Measurements from ENCODE around the gene UNKL.
A peak's percentile ranks its signal among the peaks of the same experiment; 100 is the strongest.

The UNKL gene

DNA sequence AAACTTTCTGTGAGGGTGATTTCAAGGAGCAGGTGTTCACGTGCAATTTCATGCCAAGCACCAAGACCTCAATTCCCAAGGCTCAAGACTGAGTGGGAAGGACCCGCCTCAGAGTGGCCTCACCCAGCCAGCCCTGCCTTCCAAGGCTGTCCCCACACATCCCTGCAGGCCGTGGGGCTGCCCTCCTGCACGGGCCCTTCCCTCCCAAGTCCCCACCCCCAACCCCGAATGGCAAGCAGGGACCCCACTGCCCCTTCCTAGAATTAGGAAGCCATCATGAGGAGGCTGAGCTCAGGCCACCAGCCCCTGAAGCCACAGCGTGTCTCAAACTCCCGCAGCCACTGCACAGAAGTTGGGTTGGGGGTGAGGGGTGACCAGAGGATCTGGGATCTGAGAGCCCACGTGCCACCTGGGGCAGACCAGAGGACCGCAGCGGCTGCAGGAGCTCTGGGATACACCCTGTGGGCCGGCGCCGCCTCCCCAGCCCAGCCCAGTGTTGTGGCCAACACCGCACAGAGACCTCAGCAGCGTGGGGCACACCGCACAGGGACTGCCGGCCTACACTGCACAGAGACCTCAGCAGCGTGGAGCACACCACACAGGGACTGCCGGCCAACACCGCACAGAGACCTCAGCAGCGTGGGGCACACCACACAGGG, 42.1 kb downstream of the UNKL start:
- no peak for DNase-seq

DNA sequence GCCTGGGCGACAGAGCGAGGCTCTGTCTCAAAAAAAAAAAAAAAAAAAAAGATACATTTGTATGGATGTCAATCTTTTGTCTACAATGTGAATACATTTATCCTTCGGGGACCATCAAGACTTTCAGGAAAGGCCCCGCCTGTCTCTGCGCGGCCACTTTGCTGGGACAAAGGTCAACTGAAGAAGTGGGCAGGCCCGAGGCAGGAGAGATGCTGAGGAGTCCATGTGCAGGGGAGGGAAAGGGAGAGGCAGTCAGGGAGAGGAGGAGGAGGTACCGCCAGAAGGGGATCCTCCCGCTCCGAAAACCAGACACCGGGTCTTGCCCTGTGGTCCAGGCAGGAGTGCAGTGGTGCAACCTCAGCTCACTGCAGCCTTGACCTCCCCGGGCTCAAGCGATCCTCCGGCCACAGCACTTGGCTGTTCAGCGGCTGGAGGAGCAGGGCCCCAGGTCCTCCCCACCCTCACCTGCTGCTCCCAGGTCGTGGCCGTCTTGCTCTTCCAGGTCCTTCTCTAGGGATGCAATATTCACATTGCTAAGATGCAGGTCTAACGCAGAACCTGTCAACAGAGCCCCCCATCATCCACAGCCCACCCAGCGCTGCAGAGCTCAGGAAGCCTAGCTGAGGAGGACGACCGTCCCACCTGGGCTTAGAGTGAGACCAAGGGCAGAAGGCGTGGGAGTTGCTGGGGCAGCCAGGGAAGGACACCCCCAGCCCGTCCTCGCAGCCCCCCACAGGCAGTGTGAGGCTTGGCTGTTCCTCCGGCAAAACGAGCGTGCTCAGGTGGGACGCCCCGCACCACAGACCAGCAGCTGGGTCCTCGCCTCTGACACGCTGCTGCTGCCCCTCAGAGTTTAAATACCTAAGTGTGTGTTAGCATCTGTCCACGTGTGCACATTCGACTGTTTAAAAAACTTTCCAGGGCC, 43.2 kb downstream of the UNKL start:
- DNase-seq, result no peak

DNA sequence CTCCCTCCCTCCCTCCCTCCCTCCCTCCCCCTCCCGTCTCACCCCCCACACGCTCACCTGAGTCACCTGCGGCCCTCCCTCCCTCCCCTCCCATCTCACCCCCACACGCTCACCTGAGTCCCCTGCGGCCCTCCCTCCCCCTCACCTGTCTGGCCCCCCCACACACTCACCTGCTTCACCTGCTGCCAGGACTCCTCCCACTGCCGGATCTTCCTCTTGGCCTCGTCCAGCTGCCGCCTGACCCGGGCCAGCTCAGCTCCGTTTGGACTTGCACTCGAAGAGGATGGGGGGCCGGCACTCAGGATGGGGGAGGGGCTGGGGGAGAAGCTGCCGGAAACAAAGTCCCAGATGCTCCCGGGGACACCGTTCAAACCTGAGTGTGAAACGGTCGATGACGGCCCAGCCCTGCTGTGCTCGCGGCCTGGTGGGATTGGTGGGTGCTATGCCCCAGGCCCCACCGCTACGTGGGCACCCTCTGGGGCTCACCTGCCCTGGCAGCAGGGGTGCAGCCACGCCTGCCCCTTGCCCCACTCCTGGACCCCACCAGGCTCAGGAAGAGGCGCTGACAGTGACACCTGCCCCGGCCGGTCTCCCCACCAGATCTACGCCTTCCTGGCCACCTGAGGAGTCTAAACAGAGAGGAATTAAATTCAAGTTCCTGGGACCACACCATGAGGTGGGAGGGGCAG, 46.9 kb downstream of the UNKL start:
- no peak for DNase-seq

DNA sequence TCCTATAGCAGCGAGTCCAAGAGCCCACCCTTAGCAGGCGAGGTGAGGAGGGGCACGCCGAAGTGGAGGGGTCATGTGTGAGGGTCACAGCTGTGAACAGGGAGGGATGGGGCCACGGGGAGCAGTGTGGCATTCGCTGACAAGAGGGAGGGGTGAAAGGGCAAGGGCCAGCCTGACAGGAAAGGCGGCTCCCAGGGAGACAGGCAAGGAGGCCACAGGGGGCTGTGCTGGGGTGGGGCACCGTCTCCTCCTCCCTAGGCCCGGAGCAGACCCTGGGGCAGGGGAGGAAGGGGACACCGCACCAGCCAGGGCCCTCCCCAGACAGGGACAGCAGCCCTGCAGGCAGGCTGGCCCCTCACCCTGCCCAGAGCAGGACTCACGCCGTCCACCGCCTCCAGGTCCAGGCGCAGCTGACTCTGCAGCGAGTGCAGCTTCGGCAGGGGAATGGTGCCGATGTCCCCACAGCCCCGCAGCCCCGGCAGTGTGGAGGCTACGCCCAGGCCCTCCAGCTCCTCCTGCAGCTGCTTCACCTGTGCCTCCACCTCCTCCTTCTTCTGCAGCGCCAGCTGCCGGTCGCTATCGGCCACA, 47.7 kb downstream of the UNKL start:
- DNase-seq, result no peak

DNA sequence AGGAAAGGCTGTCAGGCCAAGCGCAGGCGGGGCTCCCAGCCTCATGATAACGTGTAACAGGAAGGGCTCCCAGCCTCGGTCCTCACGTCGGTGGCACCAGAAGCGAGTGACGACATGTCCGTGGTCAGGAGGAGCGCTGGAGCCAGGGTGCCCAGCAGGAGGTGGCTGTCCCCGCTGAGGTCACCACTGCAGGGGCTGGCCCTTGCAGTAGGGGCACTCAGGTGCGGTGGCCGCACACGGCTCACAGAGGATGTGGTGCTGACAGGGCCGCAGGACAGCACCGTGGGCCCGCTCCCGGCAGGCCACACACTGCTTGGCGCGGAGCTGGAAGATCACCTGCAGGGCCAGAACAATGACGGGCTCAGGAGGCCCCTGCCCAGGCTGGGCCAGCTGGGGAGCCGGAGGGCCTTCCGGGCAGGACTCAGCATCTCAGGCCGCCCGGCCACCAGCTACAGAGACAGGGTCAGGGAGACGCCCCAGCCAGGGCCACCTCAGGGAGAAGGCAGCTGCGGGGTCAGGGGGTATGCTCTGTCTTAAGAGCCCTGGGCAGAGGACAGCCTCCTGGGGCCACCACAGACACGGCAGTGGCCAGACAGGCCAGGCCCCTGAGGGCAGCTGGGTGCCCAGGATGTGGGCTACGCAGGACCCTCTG, 48.3 kb downstream of the UNKL start:
- DNase-seq, result no peak

DNA sequence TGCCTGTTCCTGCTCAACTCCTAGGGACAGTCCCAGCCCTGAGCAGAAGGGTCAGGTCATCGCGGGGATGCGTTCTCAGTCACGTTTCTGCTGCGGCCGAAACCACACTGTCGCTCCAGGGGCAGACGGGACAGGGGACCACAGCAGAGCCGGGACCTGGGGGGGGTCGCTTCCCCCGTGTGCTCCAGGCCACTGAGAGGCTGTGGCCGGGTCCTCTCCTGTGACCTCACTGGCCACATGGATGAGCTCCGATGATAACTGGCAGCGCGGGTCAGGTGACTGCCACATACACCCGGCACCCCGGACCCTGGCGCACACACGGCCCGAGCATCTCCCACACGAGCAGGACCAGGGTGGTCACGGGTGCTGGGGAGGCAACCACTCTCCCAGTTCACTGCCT, 50.0 kb downstream of the UNKL start:
- no peak for DNase-seq

DNA sequence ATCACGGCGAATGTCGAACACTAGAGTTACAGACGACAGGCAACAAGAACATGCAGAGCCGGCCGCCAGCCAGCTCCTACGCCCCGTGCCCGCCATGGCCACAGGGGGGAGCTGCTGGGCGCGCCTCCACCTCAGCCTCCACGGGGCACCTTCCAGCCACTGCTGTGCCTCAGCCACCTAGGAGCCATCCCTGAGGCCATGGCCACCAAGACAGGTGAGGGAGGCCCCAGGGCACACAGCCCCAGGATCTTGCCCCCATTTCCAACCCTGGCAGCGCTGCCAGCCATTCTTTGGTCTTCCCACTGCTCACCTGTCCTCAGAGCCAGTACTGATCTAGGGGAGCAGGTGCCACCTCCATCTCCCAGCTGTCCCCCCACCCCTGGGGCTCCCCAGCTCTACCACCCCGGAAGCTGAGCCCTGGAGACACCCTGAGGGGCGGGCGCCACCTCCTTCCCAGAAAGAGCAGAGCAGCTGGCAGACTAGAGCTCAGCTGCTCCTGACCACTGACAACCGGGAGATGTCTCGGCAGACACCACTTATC, 50.9 kb downstream of the UNKL start:
- peak; percentile 54 for DNase-seq

DNA sequence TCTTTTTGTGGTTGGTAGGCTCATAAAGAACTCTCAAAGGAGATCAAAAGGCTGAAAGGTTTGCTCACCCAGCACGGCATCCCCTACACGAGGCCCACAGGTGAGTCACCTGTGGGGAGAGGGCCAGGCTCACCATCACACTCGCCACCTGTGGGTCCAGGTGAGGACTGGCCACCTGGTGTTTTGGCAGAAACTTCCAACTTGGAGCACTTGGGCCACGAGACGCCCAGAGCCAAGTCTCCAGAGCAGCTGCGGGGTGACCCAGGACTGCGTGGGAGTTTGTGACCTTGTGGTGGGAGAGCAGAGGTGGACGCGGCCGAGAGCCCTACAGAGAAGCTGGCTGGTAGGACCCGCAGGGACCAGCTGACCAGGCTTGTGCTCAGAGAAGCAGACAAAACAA, 51.7 kb downstream of the UNKL start:
- DNase-seq, result no peak

DNA sequence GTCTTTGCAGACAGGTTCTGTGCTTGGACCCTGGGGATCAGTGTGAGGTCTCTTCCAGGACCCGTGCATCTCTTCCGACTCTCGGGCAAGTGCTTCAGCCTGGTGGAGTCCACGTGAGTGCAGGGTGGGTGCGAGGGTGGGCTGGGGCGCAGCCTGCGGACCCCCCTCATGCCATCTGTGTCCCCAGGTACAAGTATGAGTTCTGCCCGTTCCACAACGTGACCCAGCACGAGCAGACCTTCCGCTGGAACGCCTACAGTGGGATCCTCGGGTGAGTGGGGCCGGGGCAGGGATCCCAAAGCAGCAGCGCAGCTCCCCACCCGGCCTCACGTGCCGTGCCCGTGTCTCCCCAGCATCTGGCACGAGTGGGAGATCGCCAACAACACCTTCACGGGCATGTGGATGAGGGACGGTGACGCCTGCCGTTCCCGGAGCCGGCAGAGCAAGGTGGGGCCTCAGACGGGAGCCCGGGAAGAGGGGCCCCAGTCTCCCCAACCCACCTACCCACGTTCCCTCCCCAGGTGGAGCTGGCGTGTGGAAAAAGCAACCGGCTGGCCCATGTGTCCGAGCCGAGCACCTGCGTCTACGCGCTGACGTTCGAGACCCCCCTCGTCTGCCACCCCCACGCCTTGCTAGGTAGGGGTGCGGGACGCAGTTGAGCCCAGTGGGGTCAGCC, 52.7 kb downstream of the UNKL start:
- no peak for DNase-seq

DNA sequence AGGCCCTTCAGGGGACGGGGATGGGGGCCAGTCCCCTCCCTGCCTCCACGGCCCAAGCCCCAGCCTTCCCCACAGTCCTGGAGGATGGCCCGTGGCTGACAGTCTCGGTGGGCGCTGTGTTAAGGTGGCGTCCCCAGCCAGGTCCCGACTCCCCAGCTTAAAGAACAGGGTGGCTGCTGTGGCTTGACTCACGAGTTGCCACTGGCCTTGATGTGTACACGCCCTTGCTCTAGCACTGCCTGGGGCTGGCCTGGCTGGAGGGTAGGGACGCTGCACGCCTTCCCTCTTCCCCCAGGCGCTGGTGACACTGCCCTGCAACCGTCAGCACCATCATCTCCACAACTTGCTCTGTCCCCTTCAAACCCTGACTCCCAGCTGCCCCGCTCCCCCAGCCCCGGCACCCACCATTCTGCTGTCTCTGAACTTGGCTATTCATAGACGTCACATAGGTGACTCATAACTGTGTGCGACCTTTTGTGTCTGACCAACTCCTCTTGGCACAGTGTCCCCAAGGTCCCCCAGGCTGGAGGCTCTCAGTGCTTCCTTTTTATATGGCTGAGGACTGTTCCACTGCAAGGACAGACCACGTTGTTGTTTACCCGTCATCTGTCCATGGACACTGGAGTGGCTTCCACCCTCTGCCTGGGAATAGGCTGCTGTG, 56.5 kb downstream of the UNKL start:
- DNase-seq, result peak; percentile 28

DNA sequence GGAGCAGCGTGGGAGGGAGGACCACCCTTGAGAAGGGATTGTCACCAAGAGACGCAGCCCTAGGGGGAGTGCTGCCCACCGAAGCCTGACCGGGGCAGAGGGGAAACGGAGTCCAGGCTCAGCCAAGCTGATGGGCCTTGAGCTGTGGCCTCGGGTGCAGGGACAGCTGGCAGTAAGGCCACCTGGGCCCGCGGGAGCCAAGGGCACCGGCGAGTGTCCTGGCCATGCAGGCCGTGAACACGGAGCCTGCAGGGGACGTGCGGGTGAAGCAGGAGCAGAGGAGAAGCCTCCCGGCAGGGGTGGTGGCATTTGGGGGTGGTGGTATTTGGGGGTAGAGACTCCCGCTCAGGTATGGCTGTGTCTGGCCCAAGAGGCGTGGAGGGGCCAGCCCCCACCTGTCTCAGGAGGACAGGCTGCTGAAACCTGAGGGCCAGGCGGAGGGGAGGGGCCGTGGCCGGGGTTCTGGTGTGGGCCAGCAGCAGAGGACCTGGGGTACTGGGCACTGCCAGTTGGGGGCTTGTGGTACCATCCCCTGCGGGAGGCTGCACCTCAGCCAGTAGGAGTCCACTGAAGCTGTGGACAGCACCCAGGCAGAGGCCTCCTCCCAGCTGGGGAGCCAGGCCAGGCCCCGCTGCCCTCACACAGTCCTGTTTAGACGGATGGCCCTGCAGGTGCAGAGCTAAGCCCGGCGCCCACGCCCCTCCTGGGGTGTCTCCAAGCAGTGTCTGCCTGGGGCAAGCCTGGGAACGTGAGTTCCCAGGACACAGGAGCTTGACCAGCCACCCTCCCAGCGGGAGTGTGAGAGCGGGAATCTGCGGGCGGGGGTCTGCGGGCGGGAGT, 58.2 kb downstream of the UNKL start:
- no peak for DNase-seq

DNA sequence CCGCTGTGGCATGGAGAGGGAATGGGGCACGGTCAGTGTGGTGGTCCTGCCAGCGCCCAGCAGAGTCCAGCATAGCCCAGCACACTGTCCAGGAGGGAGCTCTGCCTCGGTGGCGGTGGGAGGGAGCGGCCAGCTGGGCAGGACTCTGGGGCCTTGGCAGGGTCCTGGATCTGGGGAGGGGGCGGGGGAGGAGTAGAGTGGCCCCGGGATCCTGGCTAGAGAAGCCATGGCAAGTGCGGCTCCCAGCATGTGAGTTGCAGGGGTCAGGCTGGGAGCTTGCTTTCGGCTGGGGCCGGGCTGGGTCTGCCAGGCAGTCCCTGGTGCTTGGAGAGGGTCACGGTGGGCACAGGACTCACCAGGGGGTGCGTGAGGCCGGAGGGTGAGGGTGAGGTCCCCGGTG, 58.9 kb downstream of the UNKL start:
- no peak for DNase-seq

DNA sequence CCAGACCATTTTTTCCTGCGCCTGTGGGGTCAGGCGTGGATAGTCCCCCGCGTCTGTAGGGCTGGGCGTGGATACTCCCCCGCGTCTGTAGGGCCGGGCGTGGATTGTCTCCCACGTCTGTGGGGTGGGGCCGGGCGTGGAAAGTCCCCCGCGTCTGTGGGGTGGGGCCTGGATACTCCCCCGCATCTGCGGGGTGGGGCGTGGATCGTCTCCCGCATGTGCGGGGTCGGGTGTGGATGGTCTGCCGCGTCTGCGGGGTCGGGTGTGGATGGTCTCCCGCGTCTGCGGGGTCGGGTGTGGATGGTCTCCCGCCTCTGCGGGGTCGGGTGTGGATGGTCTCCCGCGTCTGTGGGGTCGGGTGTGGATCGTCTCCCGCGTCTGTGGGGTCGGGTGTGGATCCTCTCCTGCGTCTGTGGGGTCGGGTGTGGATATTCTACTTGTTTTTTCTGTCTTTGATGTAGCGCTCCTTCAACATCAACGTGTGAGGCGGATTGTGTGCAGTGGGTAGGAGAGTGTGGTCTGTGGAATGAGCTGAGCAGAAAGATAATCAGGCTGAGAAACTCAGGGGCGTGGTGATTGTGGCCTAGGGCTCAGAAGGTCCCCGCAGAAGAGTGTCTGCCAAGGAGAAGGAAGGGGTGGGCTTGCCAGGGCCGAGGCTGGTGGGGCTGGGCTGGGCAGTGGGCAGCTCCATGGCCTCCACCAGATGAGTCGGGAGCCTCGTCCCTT, 59.5 kb downstream of the UNKL start:
- no peak for DNase-seq

DNA sequence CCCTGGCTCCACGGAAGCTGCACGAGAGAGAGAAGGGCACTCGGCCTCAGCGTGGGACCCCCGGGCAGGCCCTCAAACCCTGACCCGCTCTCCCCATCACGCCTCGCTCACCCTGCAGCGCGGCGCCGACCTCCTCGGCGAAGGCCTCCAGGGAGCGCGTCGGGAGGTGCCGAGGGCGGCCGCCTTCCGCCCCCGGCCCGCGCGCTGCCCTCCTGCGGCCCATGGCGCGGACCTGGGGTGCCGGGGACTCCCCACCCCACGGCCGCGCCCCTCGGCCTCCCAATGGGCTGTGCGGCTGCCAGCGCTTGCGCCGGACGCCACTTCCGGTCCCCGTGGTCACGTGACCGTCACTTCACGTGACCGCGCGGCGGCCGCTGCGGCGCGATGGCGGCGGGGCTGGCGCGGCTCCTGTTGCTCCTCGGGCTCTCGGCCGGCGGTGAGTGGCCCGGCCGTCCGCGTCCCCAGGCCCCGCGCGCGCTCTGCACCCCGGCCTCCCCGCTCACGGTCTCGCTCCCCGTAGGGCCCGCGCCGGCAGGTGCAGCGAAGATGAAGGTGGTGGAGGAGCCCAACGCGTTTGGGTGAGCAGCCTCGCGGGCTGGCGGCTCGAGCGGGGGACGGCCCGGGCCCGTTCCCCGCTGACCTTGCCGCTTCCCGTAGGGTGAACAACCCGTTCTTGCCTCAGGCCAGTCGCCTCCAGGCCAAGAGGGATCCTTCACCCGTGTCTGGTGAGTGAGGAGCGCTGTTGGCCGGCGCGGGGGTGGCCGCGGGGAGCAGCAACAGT, 62.7 kb downstream of the UNKL start, which contains the start of the genes GNPTG and TSR3:
GNPTG (plus strand) TSS at position 350 of the 781 bp plus-strand sequence; CDS start at position 385, 35 bp downstream.
TSR3 (minus strand) TSS at position 297 of the 781 bp plus-strand sequence; CDS start at position 223, 74 bp downstream.
- DNase-seq, result peak; percentile 90

DNA sequence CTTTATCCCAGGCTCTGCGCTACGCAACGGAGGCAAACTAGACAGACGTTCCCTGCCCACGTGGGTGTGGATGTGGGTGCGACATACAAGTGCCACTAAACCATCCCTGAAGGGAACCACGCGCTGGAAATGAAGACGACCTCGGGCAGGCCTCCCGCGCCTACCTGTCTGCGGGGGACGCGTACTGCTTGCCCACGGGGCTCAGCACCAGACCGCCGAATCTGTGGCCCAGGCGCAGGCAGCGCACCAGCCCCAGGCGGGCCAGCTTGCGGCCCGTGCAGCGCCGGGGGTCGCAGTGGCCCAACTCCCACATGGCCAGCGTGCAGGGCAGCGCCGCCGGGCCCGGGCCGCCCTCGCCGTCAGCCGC, 63.3 kb downstream of the UNKL start:
- DNase-seq, result no peak

DNA sequence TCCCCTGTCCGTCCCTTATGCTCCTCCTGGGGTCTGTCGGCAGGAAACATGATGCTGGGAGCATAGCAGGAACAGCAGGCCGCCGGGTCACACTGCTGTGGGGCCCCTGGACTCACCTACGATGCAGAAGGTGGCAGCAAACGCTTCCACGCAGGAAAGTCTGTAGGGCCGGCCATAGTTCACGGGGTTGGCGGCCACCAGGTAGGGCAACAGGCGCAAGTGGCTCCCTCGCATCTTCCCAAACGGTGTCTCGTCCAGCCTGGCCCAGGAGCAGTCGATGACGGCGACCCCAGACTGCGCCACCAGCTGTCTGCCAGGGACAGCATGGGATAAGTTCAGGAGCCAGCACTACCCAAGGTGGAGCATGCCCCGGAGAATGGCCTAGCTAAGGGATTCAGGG, 63.8 kb downstream of the UNKL start:
- no peak for DNase-seq

DNA sequence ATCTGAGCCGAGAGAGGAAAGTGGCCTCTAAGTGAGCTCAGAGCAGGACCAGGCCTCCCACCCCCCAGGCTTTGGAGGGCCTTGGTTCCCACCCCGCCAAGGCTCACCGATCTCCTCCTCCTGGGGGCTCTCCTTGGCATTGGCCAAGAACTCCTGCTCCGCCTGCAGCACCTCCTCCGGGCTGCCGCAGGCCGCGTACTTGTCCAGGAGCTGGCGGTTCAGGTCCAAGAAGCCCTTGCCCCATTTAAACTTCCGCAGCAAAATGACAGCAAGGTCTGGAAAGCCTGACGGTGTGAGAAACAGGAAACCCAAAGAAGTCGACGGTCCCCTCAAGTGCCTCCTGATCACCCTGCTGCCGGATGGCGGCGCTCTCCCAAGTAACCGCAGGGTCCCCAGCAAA, 64.6 kb downstream of the UNKL start:
- DNase-seq, result no peak

DNA sequence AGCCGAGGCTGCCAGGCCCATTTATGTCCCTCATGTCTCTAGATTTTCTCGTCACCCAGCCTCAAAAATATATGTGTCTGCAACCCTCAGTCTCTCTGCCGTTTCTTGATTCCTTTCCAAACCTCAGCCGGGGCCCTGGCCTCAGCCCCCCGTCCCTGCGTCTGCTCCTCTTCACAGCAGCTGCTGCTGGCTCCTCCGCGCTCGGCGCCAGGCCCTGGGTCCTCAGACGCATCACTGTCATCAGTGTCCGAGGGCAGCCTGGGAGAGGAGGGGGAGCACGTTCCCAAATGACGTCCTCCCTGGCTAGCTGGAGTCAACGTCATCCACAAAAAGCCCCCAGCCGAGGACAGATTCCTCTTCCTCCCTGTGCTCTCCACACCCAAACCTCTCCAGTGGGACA, 65.2 kb downstream of the UNKL start:
- DNase-seq, result no peak

DNA sequence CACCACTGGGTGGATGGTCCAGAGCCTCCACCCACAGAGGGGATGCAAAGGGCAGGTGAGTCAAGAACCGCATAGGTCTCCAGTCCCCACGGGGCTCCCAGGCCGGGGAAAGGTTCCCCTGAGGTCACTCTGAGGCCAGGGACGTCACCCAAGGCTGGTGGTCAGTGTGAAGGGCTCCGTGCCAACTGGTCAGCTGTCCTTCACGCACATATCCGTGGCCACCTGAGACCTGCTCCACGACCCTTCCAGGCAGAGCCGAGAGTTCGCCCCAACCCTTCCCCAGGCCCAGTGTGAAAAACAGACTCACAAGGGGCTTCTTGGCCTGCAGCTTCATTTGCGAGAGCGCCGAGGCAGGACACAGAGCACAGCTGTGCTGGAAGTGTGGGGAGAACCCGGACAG, 65.6 kb downstream of the UNKL start:
- no peak for DNase-seq

Measured in inflammatory macrophage treated with lipopolysaccharide for 4 hours (primary cell).